LNCAP (cell line): ENCODE results near the gene TDRD15.

Experiments used
- TF ChIP-seq, protein P1 (sequence below): fragments of 450-650 bp; IDR thresholded peaks from 2 replicates; pipeline ENCODE4 v1.5.1; 2017; ENCODE audit warnings: mild to moderate bottlenecking

TDRD15 gene

DNA sequence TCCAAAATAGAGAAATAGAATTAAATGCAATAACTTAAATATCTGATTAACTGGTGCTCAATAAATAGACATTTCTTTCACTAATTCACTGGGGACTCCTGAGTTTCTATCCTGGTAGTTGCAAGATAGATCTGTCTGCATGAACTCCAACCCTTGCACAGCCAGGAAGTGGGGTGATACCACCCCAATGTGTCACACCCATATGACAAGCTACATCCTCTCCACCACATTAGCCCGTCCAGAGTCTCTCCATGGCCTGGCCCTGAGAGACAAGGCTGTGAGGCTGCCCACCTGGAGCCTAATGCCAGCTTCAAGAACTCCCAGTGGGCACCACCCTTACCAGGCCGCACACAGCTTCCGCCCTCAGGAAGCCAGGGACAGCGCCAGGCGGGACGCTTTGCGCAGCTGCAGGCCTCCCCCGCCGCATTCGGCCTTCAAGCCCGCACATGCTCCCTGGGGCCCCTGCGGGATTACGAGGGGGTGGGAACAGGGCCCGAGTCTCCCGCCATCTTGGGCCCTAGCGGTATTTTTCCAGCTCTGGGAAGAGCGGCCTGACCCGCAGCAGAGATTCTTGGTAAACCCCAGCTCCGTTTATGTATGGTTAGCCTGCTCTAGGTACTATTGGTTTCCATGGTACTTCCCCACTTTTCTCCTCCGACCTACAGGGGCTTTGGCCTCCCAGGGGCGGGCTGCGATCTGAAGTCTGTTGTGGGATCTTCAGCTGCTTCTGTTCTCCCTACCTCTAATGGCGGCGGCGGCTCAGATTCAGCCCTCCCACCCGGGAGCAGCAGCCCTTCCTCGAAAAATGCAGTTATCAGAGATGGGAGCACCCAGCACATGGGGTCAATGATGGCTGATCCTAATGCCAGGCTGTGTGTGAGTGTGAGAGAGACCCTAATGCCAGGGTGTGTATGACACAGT is at the start of gene TDRD15:
TSS of gene TDRD15 (plus strand) at position 496 of the 921 bp plus-strand sequence. CDS start 13,500 bp downstream, outside the sequence.
- TF ChIP-seq, protein P1, sequence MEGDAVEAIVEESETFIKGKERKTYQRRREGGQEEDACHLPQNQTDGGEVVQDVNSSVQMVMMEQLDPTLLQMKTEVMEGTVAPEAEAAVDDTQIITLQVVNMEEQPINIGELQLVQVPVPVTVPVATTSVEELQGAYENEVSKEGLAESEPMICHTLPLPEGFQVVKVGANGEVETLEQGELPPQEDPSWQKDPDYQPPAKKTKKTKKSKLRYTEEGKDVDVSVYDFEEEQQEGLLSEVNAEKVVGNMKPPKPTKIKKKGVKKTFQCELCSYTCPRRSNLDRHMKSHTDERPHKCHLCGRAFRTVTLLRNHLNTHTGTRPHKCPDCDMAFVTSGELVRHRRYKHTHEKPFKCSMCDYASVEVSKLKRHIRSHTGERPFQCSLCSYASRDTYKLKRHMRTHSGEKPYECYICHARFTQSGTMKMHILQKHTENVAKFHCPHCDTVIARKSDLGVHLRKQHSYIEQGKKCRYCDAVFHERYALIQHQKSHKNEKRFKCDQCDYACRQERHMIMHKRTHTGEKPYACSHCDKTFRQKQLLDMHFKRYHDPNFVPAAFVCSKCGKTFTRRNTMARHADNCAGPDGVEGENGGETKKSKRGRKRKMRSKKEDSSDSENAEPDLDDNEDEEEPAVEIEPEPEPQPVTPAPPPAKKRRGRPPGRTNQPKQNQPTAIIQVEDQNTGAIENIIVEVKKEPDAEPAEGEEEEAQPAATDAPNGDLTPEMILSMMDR = no peak

DNA sequence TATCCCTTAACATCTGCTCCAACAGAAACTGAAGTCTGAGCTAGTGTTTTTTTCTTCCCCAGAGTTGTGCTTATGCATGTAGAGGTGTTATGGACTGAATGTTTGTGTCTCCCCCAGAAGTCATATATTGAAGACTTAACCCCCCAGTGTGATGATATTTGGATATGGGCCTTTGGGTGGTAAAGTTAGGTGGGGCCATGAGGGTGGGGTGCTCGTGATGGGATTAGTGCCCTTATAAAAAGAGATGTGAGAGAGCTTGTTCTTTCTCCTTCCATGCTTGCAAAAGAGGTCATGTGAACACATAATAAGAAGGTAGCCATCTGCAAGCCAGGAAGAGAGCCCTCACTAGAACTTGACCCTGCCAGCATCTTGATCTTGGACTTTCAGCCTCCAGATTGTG is 45.5 kb upstream of the TDRD15 start:
- TF ChIP-seq, protein P1 = no peak

GRCh38 chr2:21083482-21083881 is 40.3 kb upstream of the TDRD15 start:
- TF ChIP-seq, protein P1 = no peak

- TF ChIP-seq, protein P1 = no peak
Observed at GRCh38 chr2:21084401-21084800, 39.4 kb upstream of the TDRD15 start.

- TF ChIP-seq, protein P1 = no peak
Observed at GRCh38 chr2:21092308-21092869, 31.4 kb upstream of the TDRD15 start.

GRCh38 chr2:21095178-21095577 is 28.6 kb upstream of the TDRD15 start:
- TF ChIP-seq, protein P1 = no peak

DNA sequence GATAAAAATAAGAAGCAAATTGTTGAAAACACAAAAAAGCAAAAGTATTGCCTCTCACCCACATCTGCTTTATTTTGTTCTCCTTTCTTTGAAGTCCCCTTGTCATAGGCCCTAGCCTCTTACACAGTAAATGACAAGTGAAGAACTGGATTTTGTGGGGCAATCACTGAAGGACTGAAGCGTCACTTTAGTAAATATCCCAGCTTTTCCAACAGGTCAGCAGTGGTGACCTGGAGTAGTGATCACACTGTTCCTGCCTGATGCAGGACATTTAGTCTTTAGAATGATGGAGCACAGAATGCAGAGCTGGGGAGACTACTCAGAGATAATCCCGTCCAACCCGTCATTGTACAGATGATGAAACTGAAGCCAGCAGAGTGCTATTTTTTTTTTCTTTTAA is 28.1 kb upstream of the TDRD15 start:
- TF ChIP-seq, protein P1 = no peak
